Prostate gland (tissue), 2 donors: ENCODE data around the gene FMNL1.

Experiments
- POLR2AphosphoS5 ChIP-seq: sonication (generic); formaldehyde crosslinking; IDR thresholded peaks from one replicate; pipeline ENCODE4 v1.6.1; 2017; ENCODE audit warnings: antibody characterized with exemption
- TF ChIP-seq, protein P1 (sequence below), 4 experiments: fragments of 200-600 bp in 2 of 4; fragments of 450-650 bp in 2 of 4; sonication (generic) in 2 of 4; IDR thresholded peaks; 1 replicate in 3 of 4; 2 replicates in 1 of 4; pipeline ENCODE4 v1.5.1; 2016 to 2019; ENCODE audit warnings: antibody characterized with exemption in 4 of 4, mild to moderate bottlenecking in 2 of 4, moderate library complexity in 2 of 4

DNA sequence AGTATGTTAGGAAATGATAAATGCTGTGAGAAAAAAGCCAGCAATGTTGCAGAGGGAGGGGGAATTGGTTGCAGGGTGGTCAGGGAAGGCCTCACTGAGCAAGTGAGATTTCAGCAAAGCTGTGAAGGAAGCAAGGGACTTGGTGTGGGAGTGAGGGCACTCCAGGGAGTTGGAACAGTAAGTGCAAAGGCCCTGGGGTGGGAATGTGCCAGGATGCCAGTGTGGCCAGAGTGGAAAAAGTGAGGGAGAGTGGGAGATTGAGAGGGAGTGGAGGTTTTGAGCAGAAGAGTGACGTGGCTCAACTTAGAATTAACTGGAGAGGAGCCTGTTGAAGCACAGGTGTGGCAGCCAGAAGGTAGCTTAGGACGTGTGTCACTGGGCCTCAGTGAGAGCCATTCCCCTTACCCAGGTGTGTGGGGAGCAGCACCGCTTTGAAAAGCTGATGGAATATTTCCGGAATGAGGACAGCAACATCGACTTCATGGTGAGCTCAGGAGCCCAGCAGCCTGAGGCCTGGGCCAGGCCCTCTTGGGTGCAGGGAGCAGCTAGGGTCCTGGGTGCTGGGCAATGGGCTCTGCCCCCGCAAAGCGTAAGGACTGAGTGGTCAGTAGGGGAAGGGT lies 16.6 kb downstream of the FMNL1 start:
- TF ChIP-seq, protein P1, sequence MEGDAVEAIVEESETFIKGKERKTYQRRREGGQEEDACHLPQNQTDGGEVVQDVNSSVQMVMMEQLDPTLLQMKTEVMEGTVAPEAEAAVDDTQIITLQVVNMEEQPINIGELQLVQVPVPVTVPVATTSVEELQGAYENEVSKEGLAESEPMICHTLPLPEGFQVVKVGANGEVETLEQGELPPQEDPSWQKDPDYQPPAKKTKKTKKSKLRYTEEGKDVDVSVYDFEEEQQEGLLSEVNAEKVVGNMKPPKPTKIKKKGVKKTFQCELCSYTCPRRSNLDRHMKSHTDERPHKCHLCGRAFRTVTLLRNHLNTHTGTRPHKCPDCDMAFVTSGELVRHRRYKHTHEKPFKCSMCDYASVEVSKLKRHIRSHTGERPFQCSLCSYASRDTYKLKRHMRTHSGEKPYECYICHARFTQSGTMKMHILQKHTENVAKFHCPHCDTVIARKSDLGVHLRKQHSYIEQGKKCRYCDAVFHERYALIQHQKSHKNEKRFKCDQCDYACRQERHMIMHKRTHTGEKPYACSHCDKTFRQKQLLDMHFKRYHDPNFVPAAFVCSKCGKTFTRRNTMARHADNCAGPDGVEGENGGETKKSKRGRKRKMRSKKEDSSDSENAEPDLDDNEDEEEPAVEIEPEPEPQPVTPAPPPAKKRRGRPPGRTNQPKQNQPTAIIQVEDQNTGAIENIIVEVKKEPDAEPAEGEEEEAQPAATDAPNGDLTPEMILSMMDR (IDR thresholded peaks at IDR 0.05): no peak
- no peak for TF ChIP-seq POLR2AphosphoS5
